NCI-H748 treated with DMSO at 0.1 percent for 48 hours (cell line): Measurements from ENCODE around the gene EGR4.

Experiments used
- DNase-seq: peaks from one replicate; lab custom pipeline; 2025; lab: John Stamatoyannopoulos, UW

Gene EGR4

DNA sequence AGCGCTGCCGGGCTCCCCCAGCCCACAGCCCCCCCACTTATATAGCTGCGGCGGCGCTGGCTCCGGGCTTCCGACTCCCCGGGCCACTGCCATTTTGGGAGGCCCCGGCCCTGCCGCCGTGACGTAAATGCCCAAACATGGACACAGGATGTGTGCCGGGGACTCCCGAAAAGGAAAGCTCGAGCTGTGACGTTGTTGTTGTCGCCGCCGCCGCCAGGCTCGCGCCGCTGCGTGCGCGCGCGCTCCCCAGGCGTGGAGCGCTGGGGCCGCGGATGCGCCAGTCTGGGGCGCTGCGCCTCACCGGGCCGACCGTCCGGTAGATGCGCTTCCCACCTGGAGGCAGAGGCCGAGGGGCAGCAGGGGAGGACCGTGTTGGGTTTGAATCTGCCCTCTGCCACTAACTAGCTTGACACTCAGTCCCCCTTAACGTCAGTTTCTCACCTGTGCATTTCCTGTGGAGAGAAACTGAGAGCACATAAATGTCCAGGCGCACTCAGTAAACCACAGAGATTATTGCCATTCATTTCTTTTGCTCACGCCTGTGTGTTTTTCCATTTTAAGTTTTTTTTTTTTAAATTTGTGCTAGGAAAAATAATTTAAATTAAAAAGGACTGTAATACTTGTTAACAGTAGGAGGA lies at the start of gene EGR4:
Gene EGR4 (minus strand): TSS at position 15 of the 638 bp plus-strand sequence. CDS start 231 bp downstream, outside the sequence.
- peak; percentile 66 for DNase-seq

DNA sequence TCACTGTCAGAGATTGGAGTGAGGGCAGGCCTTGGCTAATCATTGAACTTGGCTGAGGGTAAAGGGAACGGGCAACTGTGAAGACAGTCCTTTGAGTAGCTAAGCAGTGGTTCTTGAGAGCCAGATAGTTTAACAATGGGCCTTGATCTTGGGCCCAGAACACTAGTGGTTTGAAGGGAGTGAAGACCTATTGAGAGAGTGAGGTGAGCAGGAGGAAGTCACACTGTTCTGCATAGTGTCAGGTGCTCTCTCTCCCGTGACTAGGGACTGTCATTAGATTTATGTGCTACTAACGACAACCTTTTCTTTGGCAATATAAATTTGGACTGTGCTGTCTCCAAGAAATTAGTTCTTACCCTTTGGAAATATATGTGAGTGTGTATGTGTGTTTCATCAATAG lies 47.7 kb upstream of the EGR4 start:
- no peak for DNase-seq

DNA sequence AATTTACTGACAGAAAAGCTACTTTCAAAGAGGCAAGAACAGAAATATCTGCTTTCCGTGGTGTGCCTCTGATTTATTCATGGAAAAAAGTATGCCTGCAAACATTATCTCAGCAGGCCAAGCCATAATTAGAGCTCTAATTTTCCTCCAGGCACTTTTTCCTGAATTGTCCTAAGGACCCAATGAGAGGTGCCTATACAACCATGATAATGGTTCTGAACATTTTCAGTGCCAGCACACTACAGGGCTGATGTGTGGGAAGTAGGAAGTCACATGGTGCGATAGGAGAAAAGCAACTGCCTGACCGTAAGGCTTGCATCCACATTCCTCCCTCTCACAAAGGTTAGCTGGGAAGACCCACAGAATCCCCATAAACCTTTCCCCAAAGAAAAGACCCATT lies 45.9 kb upstream of the EGR4 start:
- no peak for DNase-seq

DNA sequence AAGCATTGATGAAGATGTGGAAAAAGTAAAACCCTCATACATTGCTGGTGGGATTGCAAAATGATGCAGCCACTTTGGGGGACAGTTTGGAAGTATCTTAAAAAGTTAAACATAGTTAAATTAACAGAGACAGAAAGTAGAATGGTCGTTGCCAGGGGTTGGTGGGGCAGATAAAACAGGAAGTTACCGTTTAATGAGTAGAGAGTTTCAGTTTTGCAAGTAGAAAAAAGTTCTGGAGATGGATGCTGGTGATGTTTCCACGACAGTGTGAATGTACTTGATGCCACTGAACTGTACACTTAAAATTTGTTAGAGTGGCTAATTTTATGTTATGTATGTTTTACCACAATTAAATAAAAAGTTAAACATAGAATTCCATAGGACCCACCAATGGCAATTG lies 44.5 kb upstream of the EGR4 start:
- no peak for DNase-seq

DNA sequence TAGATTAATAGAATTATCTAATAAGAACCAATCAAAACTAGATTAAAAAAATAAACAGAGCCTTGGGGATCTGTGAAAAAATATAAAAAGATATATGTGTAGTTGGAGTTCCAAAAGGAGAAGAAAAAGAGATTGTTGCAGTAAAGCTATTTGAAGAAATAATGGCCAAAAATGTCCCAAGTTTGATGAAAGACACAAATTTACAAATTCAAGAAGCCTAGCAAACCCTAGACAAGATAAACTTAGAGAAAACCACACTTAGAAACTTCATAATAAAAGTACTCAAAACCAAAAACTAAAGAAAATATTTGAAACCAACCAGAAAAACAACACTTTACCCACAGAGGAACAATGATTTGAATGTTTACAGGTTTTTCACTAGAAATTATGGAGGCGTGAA lies 41.3 kb upstream of the EGR4 start:
- DNase-seq: no peak

DNA sequence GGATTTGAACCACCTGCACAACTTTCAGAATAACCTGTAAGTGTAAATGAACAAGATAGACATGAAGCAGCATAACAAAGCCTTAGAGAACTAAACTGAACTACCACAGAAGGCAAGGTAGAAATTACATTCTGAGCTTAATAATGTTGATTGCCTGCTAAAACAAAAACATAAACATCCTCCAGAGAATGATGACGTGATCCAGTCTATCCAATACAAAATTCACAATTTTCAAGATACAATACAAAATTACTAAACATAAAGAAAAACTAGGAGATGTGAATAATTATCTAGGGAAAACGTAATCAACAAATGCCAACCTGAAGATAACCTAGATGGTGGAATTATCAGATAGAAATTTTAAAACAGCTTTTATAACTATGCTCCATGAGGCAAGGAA lies 40.7 kb upstream of the EGR4 start:
- no peak for DNase-seq

DNA sequence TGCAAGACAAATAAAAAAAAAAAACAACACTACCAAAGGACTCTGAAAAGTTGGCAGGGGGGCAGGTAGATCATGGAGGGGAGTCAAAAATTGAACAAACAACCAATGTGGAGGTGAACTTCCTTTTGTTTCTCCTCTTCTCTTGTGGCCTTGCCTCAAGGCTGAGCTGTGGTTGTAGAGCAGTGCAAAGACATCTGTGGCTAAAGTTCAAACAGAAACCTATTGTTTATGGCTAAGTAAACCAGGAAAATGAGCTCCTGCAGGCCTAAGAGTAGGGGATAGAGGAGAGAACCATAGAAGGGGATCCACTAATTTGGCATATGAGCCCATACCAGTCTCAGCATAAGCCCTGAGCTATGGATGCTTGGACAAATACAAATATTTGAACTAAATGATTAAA lies 40.2 kb upstream of the EGR4 start:
- DNase-seq: peak; percentile 27

DNA sequence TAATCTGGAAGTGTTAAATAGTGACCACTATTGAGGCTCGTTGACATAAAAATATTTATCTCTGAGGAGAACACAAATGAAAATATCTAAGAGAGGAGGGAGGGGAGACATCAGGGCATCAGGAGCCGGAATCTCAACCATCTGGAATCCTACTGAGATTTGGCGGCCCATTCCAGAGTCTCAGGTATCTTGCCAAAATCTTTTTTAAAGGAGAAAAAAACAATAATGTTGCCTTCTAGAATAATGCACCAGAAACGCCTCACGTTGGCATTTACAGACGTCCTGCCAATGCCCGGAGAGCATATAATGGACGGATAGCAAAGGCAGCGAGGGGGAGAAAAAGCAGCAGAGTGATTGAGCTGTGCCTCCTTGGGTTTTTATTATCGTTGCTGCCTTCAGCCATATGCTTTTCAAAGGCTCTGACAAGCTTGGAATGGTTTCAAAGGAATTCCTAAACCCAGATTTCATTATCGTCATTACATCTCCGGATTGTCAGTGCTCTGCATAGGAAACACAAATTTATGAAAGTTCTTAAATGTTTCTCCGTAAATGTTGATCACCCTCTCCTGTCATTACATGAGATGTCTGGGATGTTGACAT lies 30.9 kb upstream of the EGR4 start:
- no peak for DNase-seq

DNA sequence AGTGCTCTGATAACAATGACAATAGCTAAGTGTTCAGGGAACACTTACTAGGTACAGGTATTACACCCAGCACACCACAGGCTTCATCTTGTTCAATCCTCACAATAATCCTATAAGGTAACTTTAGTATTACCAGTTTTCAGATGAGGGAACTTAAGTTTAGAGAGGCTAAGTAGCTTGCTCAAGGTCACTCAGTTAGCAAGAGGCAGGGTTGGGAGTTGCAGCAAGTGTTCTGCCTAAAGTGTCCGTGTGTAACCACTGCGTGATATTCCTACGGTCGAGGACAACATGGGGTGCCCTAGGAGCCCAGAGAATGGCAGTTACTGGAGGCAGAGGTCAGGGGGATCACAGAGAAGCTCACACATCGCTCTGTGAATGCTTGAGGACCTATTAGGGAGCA lies 30.2 kb upstream of the EGR4 start:
- no peak for DNase-seq

DNA sequence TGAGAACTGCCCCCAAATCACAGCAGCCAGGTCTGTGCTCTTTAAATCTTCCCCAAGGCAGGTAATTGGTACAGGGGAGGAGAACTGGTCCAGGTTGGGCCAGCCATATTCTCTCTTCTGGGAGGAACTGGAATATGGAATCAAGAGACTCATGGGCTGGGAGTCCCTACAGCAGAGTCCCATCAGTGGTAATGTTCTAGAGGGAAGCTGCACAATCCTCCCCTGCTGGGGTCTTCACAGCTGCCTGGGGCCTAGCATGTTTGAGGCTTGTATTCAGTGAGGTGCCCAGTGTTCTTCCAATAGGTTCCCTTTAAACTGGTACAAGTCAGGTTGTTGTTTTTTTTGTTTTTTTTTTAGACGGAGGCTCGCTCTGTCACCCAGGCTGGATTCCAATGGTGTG lies 21.1 kb upstream of the EGR4 start:
- no peak for DNase-seq

DNA sequence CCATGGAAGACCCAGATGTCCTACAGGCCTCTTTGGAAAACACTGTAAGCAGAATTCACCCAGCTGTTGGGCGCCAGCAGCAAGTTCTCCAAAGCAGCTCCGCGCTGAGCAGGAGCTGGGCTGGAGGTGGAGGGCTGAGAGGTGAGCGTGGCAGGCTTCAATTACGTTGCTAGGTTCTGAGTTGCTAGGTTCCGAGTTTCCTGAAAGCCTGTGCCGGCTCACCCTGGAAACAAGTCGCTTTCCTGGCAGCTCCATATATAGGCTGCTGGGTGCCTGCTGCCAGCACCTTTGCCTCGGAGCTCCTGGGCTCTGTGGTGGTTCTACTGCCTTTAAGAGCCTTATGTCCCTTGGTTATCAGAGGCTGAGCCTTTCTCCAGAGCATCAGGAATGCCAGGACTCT lies 14.4 kb upstream of the EGR4 start:
- peak; percentile 14 for DNase-seq

DNA sequence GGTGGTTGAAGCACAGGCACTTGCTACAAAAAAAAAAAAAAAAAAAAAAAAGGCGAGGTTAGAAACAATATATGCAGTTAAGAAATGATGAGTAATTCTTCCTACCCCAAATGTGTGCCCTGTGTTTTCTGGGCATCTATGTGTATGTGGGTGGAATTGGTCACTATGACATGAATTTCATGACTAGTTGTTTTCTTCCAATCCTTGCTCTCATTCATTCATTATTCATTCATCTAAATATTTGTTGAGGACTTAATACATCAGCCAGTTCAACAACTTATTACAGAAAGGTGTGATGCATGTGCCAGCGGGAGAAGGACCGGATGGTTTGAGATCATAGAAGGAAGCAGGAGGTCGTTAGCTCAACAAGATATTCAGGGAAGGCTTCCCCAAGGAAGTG lies 8.3 kb upstream of the EGR4 start:
- no peak for DNase-seq

DNA sequence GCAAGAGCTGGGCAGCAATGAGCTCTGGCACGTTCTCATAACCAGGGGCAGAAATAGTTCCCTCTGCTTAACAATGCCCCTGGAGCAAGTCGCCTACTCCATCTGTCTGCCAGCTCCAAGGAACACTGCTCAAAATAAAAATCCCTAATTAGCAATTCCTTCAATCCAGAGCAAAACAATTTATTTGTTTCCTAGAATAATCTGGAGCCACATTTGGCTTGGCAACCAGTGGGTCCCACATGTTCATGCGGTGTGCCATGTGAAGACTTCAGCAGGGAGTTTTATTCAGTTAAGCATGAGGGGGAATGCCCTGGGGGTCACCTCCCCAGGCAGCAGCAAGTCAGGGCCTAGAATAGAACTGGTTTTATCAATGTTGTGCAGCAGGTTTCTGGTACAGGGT lies 7.6 kb upstream of the EGR4 start:
- no peak for DNase-seq

DNA sequence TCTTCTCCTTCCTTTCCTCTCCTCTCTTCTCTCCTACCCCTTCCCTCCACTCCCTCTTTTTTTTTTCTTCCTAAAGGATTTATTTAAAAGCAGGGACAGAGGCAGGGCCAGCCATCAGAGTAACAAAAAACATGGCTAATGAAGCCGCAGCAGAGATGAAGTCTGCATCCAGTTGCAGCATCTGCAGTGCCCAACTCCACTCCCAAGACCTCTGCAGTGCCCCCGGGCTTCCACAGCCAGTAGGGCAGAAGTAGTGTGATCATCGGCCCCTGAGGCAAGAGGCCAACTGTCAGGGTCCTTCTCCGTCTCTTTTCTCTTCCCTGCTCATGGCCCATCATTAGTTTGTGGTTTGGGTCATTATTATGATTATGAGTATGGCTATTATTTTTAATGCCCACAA lies 4.2 kb upstream of the EGR4 start:
- no peak for DNase-seq

DNA sequence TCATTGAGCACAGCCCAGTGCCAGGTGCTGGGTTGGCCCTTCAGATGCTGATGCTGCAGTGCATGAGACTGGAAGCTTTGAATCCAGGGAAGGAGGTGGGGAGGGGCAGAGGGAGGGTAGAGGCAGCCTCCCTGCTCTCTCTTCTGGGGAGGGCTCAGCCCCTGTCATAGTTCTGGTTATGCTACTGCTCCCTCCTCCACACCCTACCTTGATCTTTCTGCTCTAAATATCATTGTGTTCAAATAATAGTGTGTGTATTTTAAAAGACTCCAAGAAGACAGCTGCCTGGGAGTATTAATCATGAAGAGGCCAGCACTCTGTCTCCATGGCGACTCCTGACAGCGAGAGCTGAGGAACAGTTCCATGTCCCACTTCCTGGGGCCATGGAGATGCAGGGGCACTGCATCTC lies 3.8 kb upstream of the EGR4 start:
- peak; percentile 15 for DNase-seq

DNA sequence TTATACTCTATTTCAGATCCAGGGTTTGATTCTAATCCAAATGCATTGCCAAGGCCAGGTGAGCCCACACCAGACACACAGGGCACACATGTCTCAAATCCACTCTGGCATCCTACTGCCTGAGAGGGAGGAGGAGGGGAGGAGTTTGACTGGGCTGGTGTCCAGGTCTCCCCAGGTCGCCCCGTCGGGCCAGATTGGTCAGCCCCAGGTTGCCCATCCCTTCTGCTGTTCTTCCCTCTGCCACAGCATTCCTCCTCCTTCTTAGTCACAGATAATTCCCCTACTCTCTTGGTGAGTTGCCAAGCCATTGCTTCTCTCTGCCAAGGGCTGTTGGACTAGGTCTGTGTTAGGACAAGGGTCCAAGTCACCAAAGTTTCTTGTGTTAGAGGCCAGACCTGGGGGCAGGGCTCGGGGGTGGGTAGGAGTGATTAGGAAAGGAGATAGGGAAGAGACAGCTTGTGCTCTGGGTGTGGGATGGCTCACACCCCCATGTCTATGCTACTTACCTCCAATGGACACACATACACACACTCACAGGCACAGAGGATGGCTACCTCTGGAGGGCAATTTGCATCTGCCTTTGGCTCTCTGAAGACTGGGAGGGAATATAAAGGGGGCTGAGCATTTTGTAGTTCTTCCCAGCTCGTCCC lies 2.5 kb upstream of the EGR4 start:
- no peak for DNase-seq

DNA sequence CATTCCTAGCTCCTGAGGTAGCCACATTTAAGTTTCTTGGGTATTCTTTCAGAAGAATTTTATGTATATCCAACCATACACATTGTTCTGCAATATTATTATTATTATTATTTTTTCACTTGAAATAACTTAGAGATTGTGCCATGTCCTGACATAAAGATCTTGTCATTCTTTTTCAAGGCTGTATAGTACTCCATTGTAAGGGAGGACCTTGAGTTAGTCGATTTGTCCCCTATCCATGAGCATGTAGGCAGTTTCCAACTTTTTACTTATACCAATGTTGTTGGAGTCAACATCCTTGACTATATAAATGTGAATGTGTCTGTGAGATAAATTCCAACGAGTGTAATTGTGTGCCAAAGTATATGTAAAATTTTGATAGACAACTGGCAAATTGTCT lies 891 bp upstream of the EGR4 start:
- DNase-seq: no peak

DNA sequence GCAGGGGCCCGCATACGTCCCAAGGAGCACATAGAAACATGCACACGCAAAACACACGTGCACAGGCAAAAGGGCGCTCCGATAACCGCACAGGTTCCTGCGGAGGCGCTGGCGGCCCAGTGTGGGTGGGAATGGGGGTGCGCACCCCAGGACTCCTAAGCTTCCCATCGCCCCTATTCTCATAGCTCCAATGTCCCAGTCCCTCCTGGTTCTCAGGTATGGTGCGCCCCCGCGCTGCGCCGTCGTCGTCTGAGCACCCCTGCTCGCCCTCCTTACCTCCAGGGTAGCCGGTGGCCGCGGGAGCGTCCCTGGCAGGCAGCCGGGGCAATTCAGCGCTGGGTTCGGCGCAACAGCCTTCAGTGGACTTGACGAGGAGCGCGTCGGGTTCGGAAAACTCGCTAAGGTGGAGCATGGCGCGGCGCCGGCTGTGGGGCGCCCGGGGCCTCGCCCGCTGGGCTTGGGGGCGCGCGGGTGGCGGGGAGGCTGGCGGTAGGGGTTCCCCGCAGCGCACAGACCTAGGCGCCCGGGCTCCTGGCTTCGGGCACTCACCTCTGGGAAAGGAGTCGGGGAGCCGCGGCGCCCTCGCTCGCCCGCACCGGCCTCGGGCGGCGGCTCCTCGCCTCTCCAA lies 328 bp downstream of the EGR4 start:
- no peak for DNase-seq

DNA sequence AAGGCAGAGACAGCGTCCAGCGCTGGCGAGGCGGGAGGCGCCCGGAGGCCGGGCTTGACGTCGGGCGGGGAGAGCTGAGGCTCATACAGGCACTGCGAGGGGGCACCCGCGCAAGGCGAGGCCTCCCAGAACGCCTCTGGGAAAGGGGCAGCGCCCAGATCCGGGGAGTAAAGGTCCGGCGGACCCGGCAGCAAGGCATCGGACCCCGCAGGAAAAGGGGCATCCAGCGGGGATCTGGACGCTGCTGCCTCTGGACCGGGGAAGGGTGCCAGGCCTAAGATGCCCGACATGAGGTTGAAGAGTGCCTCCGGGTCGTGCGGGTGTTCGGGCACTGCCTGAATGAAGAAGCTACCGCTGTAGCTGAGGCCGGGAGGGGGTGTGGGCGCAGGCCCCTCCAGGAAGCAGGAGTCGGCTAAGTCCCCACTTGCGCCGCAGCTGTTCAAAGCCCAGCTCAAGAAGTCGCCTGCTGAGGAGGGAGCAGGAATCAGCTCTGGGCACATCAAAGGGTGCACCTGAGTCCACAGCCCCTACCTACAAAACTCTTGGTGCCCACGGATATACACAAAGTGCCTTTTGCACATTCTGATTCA lies 937 bp downstream of the EGR4 start:
- DNase-seq: no peak

DNA sequence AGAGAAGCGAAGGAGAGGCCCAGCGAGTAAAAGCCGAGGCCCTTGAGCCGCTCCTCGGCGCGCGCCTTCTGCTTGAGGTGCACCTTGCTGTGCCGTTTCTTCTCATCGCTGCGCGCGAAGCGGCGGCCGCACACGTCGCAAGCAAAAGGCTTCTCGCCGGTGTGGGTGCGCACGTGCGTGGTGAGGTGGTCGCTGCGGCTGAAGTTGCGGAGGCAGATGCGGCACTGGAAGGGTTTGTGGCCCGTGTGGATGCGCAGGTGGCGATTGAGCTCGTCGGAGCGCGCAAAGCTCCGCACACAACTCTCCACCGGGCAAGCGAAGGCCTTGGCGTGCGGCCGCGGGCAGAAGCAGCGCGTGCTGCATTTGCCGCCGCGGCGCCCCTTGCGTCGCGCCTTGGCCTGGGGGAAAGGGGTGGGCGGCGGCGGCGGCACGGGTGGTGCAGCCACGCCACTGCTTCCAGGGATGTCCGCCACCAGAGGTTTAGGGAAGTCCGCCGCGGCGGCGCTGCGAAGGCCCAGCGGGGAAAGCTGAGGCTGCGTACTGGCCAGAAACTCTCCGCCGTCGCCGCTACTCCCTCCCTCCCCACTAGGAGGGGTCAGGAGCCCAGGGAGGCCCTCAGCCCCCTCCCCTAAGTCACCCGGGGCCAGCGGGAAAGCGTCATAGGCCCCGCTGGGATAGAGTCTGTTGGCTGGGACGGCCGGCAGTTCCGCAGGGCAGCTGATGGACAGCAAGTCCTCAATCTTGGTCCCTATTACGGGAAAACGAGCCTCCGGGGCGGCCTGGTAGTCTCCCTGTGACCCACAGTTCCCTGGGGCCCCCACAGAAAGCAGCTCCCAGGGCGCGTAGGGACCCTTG lies 1.7 kb downstream of the EGR4 start:
- DNase-seq: peak; percentile 17

DNA sequence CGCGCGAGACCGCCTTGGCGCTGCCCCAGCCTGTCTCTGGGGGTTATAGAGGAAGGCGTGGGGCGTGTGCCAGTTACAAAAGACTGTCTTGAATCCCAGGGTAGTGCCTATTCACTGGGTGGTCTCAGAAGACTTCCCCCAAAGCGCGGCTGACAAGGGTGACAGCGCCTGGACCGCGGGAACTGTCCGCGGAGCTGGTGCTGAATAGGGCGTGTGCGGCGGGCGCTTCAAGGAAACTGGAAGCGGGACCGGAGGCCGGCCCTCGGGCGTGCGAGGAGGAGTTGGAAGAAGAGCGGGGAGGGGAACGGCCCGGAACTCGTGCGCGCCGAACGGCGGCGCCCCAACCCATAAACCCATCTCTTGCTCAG lies 2.3 kb downstream of the EGR4 start:
- DNase-seq: no peak
